MM.1S (cell line): ENCODE data around the gene C1orf21.

Source experiments
- EZH2 ChIP-seq: fragments of 300-600 bp; sonication (generic); optimal IDR thresholded peaks from 2 replicates; pipeline ENCODE3; 2017; ENCODE audit warnings: low read depth, mild to moderate bottlenecking, antibody characterized with exemption, low read length, mixed read lengths
- EZH2phosphoT487 ChIP-seq: fragments of 300-600 bp; sonication (generic); IDR thresholded peaks from 2 replicates; pipeline ENCODE4 v1.6.1; 2018; ENCODE audit warnings: antibody characterized with exemption, low read length

DNA sequence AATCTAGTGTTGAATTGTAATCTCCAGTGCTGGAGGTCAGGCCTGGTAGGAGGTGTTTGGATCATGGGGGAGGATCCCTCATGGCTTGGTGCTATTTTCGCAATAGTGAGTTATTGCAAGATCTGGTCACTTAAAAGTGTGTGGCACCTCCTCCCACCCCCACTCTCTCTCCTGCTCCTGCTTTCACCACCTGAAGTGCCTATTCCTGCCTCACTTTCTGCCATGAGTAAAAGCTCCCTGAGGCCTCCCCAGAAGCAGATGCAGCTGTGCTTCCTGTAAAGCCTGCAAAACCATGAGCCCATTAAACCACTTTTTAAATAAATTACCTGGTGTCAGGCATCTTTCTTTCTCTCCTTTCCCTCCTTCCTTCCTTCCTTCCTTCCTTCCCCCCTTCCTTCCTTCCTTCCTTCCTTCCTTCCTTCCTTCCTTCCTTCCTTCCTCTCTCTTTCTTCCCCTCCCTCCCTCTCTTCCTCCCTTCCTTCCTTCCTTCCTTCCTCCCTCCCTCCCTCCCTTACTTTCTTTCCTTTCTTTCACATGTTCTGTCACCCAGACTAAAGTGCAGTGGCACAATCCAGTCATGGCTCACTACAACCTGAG lies 172.4 kb downstream of the C1orf21 start:
- TF ChIP-seq EZH2phosphoT487 (no peak), EZH2 (no peak)
